Measurements from ENCODE around the gene PGC.
A peak's percentile ranks its signal among the peaks of the same experiment; 100 is the strongest.

PGC gene

DNA sequence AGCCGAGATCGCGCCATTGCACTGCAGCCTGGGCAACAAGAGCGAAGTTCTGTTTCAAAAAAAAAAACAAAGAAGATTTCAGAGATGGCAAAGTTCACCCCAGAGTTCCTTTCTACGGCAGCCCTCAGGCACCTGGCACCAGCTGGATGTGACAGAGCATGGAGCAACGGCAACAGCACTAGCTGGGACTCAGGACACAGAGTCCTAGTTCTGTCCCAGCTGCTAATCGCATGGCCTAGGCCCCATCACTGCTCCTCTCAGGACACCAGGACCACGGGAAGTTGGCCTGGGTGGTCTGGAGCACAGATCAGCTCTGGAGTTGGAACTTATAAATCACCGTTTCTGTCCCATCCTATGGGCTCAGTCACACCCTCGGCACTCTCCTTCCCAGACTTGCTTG lies 1.1 kb downstream of the PGC start:
- Histone ChIP-seq H3K4me3 (ENCODE audit: low read length in 2 of 2) (no peak overlapping the region), H3K4me1 (ENCODE audit: control insufficient read depth in 2 of 2, insufficient read depth in 2 of 2, low read length in 2 of 2) (peaks cover 10 to 14% of the 10 kb centered on the region in 2 donors), H3K9ac (ENCODE audit: low read depth in 1 of 2, low read length in 2 of 2) (no peak overlapping the region), H3K9me3 (ENCODE audit: control insufficient read depth in 2 of 2, low read length in 2 of 2) (no peaks in the 10 kb centered on the region), H3K27me3 (ENCODE audit: control insufficient read depth in 2 of 2, insufficient read depth in 2 of 2, low read length in 2 of 2) (no peaks in the 10 kb centered on the region), H3K27ac (ENCODE audit: low read depth in 2 of 2, low read length in 2 of 2) (no peak overlapping the region), H3K36me3 (ENCODE audit: control insufficient read depth in 2 of 2, insufficient read depth in 2 of 2, low read length in 2 of 2) (no peaks in the 10 kb centered on the region)

DNA sequence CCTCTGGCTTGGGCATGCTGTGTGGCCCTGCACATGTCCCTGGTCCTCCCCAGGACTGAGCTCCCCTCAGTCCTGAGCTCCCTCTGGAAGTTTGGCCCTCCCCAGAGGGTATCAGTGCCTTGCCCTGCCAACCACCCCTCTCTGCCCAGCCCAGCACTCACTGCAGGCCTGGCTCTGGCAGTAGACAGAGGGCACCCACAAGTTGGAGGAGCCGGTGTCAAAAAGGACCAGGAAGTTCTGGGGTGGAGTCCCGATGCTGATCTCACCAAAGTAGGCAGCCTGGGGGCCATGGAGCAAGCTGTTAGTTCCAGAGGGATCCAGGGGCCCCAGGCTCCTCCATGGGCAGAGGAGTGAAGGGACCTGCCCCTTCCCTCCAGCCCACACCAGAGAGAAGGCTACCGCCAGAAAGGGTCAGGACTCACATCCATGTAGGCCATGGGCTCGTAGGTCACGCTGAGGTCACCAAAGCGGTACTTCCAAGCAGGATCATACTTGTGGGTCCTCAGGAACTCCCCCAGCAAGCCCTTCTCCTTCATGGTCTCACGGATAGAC lies 2.9 kb downstream of the PGC start:
- H3K36me3 ChIP-seq (ENCODE audit: control insufficient read depth in 2 of 2, insufficient read depth in 2 of 2, low read length in 2 of 2), result no peaks in the 10 kb centered on the region
- H3K4me1 ChIP-seq (ENCODE audit: control insufficient read depth in 2 of 2, insufficient read depth in 2 of 2, low read length in 2 of 2), result peaks cover 20 to 21% of the 10 kb centered on the region in 2 donors
- H3K4me3 ChIP-seq (ENCODE audit: low read length in 2 of 2), result no peak overlapping the region
- H3K27ac ChIP-seq (ENCODE audit: low read depth in 2 of 2, low read length in 2 of 2), result no peak overlapping the region
- H3K27me3 ChIP-seq (ENCODE audit: control insufficient read depth in 2 of 2, insufficient read depth in 2 of 2, low read length in 2 of 2), result no peaks in the 10 kb centered on the region
- H3K9me3 ChIP-seq (ENCODE audit: control insufficient read depth in 2 of 2, low read length in 2 of 2), result no peaks in the 10 kb centered on the region
- H3K9ac ChIP-seq (ENCODE audit: low read depth in 1 of 2, low read length in 2 of 2), result no peak overlapping the region

DNA sequence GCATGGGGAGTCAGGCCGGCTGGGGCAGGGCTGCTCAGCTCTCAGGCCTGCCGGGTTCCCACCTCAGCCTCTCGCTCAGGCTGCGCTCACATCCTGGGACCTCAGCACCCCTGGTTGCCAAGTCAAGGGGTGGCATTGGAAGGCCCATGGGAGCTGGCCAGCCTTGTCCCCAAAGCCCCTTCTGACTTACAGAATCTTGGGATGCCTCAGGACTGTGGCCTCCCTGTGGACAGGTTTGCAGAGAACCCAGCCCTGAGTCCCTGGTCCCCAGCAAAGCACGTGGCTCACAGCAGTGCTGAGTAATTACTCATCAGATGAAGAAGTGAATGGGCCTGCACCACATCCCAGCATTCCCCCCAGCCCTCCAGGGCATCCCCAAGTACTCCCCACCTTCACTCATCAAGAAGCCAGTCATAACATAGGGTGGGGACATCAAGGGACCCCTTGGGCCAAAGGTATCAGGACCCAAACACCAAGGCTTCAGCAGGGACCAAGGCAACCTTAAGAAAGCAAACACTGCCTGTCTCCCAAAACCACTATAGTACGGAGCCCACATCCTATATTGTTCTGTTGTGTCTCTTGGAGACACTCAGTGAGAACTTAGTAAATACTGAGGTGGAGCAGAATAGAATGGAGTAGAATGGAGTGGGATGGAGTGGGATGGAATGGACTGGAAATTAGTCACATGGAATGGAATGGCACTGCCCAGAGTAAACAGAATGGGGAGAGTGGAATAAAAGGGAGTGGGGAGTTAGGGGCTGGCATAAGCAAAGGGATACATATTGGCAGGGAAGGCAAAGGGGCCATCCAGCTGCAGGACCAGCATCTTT lies 3.6 kb downstream of the PGC start:
- H3K27me3 ChIP-seq (ENCODE audit: control insufficient read depth in 2 of 2, insufficient read depth in 2 of 2, low read length in 2 of 2), result no peaks in the 10 kb centered on the region
- no peaks in the 10 kb centered on the region for H3K9me3 ChIP-seq (ENCODE audit: control insufficient read depth in 2 of 2, low read length in 2 of 2)
- H3K27ac ChIP-seq (ENCODE audit: low read depth in 2 of 2, low read length in 2 of 2), result no peak overlapping the region
- H3K4me1 ChIP-seq (ENCODE audit: control insufficient read depth in 2 of 2, insufficient read depth in 2 of 2, low read length in 2 of 2), result peaks cover 20 to 21% of the 10 kb centered on the region in 2 donors
- no peak overlapping the region for H3K9ac ChIP-seq (ENCODE audit: low read depth in 1 of 2, low read length in 2 of 2)
- H3K4me3 ChIP-seq (ENCODE audit: low read length in 2 of 2), result no peak overlapping the region
- no peaks in the 10 kb centered on the region for H3K36me3 ChIP-seq (ENCODE audit: control insufficient read depth in 2 of 2, insufficient read depth in 2 of 2, low read length in 2 of 2)

DNA sequence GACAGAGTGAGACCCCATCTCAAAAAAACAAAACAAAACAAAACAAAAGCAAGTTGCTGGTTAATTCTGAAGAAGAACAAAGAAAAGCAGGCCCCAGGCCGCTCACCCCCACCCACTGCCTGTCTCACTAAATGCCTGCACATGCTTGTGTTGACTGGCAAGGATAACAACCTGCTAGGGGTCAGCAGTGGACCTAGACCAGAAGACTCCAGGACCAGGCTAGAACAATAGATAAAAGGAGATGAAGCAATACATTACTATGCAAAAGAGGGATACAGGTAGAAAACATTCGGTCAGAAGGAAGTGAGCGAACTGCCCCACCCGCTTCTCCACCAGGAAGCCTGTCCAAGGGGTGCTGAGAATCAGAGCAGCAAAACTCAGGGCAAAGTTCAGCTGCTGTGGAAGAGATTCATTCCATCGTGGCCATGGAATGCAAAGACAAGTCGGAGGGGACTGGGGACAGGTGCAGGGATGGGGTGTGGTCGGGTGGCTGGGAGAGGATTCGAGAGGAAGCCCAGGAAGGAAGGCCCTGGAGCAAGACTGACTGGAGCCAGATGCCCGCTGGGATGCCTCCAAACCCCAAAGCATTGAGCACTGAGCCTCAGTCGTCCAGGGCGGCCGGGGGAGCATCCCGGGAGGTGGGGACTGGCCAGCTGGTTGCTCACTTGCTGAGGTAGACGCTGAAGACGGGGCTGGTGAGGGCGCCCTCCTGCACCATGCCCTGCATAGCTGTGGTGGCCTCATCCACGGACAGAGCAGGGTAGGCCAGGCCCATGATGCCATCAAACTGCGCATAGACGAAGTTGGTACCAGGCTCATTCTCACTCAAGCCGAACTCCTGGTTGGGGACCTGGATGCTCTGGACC lies 5.3 kb downstream of the PGC start:
- no peaks in the 10 kb centered on the region for H3K9me3 ChIP-seq (ENCODE audit: control insufficient read depth in 2 of 2, low read length in 2 of 2)
- H3K4me3 ChIP-seq (ENCODE audit: low read length in 2 of 2), result peak overlapping the region; percentile 31 to 48
- no peaks in the 10 kb centered on the region for H3K27me3 ChIP-seq (ENCODE audit: control insufficient read depth in 2 of 2, insufficient read depth in 2 of 2, low read length in 2 of 2)
- peaks cover 20 to 21% of the 10 kb centered on the region in 2 donors for H3K4me1 ChIP-seq (ENCODE audit: control insufficient read depth in 2 of 2, insufficient read depth in 2 of 2, low read length in 2 of 2)
- peak overlapping the region; percentile 56 to 61 for H3K9ac ChIP-seq (ENCODE audit: low read depth in 1 of 2, low read length in 2 of 2)
- no peaks in the 10 kb centered on the region for H3K36me3 ChIP-seq (ENCODE audit: control insufficient read depth in 2 of 2, insufficient read depth in 2 of 2, low read length in 2 of 2)
- H3K27ac ChIP-seq (ENCODE audit: low read depth in 2 of 2, low read length in 2 of 2), result peak overlapping the region; percentile 93

DNA sequence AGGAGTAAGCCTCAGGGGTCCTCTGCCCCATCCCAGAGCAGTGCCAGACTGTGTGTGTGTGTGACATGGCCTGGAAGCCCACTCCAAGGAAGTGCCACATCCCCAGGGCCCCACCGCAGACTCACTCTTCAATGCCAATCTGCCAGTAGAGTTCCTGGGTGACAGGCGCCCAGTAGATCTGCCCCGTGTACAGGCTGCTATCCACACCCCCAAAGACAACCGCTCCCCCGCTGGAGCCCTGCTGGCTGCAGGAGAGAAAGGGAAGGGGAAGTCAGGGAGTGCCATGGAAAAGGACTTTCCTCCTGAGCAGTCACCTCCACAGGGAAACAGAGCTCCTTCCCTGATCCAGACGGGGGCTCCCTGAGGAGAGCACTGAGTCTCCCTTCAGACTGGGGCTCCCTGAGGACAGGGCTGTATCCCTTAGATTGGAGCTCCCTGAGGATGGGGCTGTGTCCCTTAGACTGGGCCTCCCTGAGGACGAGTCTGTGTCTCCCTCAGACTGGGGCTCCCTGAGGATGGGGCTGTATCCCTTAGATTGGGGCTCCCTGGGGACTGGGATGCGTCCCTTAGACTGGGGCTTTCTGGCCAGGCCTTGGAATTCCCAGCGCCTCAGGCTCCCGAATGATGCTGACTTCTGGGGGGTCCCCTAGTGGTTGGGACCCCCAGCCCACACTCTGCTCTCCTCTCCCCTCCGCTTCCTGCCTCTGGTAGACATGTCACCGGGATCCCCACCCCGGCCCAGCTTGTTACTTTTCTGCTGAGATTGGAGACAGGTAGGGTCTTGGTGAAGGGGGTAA lies 6.6 kb downstream of the PGC start:
- Histone ChIP-seq H3K9me3 (ENCODE audit: control insufficient read depth in 2 of 2, low read length in 2 of 2) (no peaks in the 10 kb centered on the region), H3K27ac (ENCODE audit: low read depth in 2 of 2, low read length in 2 of 2) (peak overlapping the region; percentile 93), H3K4me3 (ENCODE audit: low read length in 2 of 2) (no peak overlapping the region), H3K27me3 (ENCODE audit: control insufficient read depth in 2 of 2, insufficient read depth in 2 of 2, low read length in 2 of 2) (no peaks in the 10 kb centered on the region), H3K4me1 (ENCODE audit: control insufficient read depth in 2 of 2, insufficient read depth in 2 of 2, low read length in 2 of 2) (peaks cover 24 to 25% of the 10 kb centered on the region in 2 donors), H3K9ac (ENCODE audit: low read depth in 1 of 2, low read length in 2 of 2) (peak overlapping the region in 1 of 2 donors; percentile 51), H3K36me3 (ENCODE audit: control insufficient read depth in 2 of 2, insufficient read depth in 2 of 2, low read length in 2 of 2) (no peaks in the 10 kb centered on the region)

DNA sequence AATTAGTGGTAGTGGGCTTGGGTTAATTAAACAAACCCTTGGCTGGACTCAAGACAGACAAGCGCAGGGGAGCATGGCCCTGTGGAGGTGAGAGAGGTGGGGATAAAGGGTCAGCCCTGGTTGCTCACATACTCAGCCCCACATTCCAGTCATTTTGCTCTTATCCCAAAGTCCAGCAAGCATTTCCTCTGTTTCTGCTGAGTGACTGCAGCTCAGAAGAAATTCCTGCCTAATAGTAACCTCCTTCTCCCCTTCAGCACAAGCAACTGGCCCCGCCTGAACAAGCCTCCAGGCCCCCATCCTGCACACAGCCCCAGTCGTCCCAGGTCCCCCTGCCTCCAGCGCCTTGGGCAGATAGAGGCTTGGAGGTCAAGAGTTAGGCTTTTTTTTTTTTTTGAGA lies 8.2 kb downstream of the PGC start:
- Histone ChIP-seq H3K27ac (ENCODE audit: low read depth in 2 of 2, low read length in 2 of 2) (no peak overlapping the region), H3K9me3 (ENCODE audit: control insufficient read depth in 2 of 2, low read length in 2 of 2) (no peaks in the 10 kb centered on the region), H3K4me3 (ENCODE audit: low read length in 2 of 2) (no peak overlapping the region), H3K36me3 (ENCODE audit: control insufficient read depth in 2 of 2, insufficient read depth in 2 of 2, low read length in 2 of 2) (no peaks in the 10 kb centered on the region), H3K4me1 (ENCODE audit: control insufficient read depth in 2 of 2, insufficient read depth in 2 of 2, low read length in 2 of 2) (peaks cover 24 to 25% of the 10 kb centered on the region in 2 donors), H3K27me3 (ENCODE audit: control insufficient read depth in 2 of 2, insufficient read depth in 2 of 2, low read length in 2 of 2) (no peaks in the 10 kb centered on the region), H3K9ac (ENCODE audit: low read depth in 1 of 2, low read length in 2 of 2) (no peak overlapping the region)

DNA sequence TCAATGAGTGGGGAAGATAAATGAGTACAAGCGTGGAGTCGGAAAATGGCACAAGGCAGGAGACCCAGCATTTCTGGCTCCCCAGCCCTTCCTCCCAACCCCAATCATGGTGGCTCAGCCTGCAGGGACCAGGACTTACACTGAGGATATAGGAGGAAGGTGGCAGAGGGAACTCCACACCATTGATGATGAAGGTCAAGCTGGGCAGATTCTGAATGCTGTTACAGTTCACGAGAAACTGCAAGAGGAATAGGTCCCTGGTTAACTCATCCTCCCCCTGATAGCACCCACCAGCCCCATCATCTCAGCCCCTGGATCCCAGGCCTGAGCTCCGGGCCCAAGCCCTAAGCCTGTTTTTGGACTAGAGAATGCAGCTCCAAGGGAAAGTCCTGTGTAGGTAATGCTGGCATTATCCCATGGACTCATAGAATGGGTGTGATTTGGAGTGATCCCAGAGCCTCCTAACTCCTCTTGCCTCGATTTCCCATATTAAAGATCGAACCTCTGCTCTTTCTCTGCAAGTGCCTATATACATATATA lies 9.5 kb downstream of the PGC start:
- H3K27ac ChIP-seq (ENCODE audit: low read depth in 2 of 2, low read length in 2 of 2), result no peak overlapping the region
- H3K27me3 ChIP-seq (ENCODE audit: control insufficient read depth in 2 of 2, insufficient read depth in 2 of 2, low read length in 2 of 2), result no peaks in the 10 kb centered on the region
- H3K36me3 ChIP-seq (ENCODE audit: control insufficient read depth in 2 of 2, insufficient read depth in 2 of 2, low read length in 2 of 2), result no peaks in the 10 kb centered on the region
- H3K9ac ChIP-seq (ENCODE audit: low read depth in 1 of 2, low read length in 2 of 2), result no peak overlapping the region
- peaks cover 38 to 39% of the 10 kb centered on the region in 2 donors for H3K4me1 ChIP-seq (ENCODE audit: control insufficient read depth in 2 of 2, insufficient read depth in 2 of 2, low read length in 2 of 2)
- no peak overlapping the region for H3K4me3 ChIP-seq (ENCODE audit: low read length in 2 of 2)
- H3K9me3 ChIP-seq (ENCODE audit: control insufficient read depth in 2 of 2, low read length in 2 of 2), result no peaks in the 10 kb centered on the region

DNA sequence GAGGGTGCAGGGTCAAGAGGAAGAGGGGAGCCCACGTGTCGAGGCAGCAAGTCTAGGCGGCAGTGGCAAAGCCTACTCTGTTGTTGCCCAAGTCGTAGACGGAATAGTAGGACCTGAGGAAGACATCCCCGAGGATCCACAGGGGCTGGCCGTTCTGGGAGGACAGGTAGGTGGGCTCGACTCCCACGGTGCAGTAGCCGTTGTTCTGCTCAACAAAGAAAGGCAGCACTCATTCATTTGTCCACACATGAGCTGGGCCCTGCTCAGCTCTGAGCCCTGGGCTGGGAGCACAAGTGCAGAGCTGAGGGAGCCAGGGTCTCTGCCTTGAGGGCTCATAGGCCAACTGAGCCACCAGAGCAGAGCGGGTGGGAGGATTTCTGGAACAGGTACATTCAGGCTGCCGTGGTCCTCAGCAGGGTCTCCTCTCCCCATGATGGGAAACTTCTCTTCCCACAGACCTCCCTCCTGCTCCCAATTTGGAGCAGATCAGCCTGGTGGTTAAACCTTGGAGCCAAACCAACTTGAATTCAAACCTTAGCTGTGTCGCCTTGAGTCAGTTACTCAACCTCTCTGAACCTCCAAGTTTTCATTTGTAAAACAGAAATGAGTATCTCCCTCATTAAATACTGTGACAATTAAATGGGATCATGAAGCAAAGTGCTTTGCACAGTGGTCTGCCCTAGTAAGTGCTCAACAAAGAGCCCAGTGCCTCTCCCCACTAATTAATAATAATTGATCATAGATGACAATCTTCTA lies 10.2 kb downstream of the PGC start:
- Histone ChIP-seq H3K27ac (ENCODE audit: low read depth in 2 of 2, low read length in 2 of 2) (no peak overlapping the region), H3K27me3 (ENCODE audit: control insufficient read depth in 2 of 2, insufficient read depth in 2 of 2, low read length in 2 of 2) (no peaks in the 10 kb centered on the region)

DNA sequence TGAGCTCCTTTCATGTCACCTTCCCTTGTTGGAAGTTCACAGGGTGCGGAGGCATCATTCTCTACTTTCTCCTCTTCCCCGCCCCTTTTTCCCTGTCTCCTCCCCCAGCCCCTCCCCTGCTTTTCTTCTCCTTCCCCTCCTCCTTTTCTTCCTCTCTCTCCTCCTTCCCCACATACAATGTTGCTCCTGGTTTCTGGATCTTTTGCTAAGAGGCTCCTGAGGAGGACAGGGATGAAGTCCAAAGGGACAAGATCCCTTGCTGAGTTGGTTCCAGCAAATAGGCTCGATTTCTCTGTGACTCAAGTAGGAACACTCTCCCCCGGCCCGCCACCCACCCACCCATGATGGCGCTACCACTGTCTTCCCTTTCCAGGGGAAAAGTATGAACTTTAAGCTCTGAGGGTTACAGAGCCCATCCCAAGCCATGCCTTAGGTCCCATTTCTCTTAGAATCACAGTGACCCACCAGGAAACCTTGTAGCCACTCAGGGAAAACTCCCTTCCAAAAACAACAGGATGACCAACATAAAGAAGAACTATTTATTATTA lies 10.9 kb downstream of the PGC start:
- Histone ChIP-seq H3K4me3 (ENCODE audit: low read length in 2 of 2) (peak overlapping the region in 1 of 2 donors; percentile 34), H3K27ac (ENCODE audit: low read depth in 2 of 2, low read length in 2 of 2) (peak overlapping the region in 1 of 2 donors; percentile 49), H3K27me3 (ENCODE audit: control insufficient read depth in 2 of 2, insufficient read depth in 2 of 2, low read length in 2 of 2) (no peaks in the 10 kb centered on the region), H3K36me3 (ENCODE audit: control insufficient read depth in 2 of 2, insufficient read depth in 2 of 2, low read length in 2 of 2) (no peaks in the 10 kb centered on the region), H3K4me1 (ENCODE audit: control insufficient read depth in 2 of 2, insufficient read depth in 2 of 2, low read length in 2 of 2) (peaks cover 28 to 34% of the 10 kb centered on the region in 2 donors), H3K9ac (ENCODE audit: low read depth in 1 of 2, low read length in 2 of 2) (no peak overlapping the region), H3K9me3 (ENCODE audit: control insufficient read depth in 2 of 2, low read length in 2 of 2) (no peaks in the 10 kb centered on the region)

More for the DNA sequence above, 10.2 kb downstream of the PGC start:
- Histone ChIP-seq H3K36me3 (ENCODE audit: control insufficient read depth in 2 of 2, insufficient read depth in 2 of 2, low read length in 2 of 2) (no peaks in the 10 kb centered on the region), H3K4me1 (ENCODE audit: control insufficient read depth in 2 of 2, insufficient read depth in 2 of 2, low read length in 2 of 2) (peaks cover 35 to 38% of the 10 kb centered on the region in 2 donors), H3K9me3 (ENCODE audit: control insufficient read depth in 2 of 2, low read length in 2 of 2) (no peaks in the 10 kb centered on the region), H3K4me3 (ENCODE audit: low read length in 2 of 2) (no peak overlapping the region), H3K9ac (ENCODE audit: low read depth in 1 of 2, low read length in 2 of 2) (no peak overlapping the region)
